Hepatocyte (in vitro differentiated cells): ENCODE measurements around the gene OSGEP. TPM values are rescaled to one million over a fixed set of nuclear protein-coding genes. Genes with fewer than 3 reads are reported as not detected.

Experiments
- DNase-seq: peaks from one replicate; pipeline ENCODE4 v3.0.0-alpha.2; 2016; ENCODE audit warnings: low spot score
- H2AFZ ChIP-seq: fragments of 200-600 bp; sonication (generic); 2 replicates; pipeline ENCODE4 v1.6.0; 2016; ENCODE audit warnings: antibody characterized with exemption, mild to moderate bottlenecking
- H3K27ac ChIP-seq: fragments of 200-600 bp; sonication (generic); 2 replicates; pipeline ENCODE4 v1.5.1; 2016; ENCODE audit warnings: mild to moderate bottlenecking
- H3K27me3 ChIP-seq: fragments of 200-600 bp; sonication (generic); 2 replicates; pipeline ENCODE4 v1.6.1; 2016
- H3K36me3 ChIP-seq: fragments of 200-600 bp; sonication (generic); replicated peaks from 2 replicates; pipeline ENCODE4 v1.5.1; 2016; ENCODE audit warnings: low read depth; ENCODE audit not compliant: insufficient read depth
- H3K4me1 ChIP-seq: fragments of 200-600 bp; sonication (generic); 2 replicates; pipeline ENCODE4 v1.5.1; 2016; ENCODE audit warnings: mild to moderate bottlenecking, moderate library complexity; ENCODE audit not compliant: insufficient read depth
- H3K4me2 ChIP-seq: fragments of 200-600 bp; sonication (generic); 2 replicates; pipeline ENCODE4 v1.6.0; 2016
- H3K4me3 ChIP-seq: fragments of 200-600 bp; sonication (generic); 2 replicates; pipeline ENCODE4 v1.5.1; 2016; ENCODE audit warnings: mild to moderate bottlenecking
- H3K79me2 ChIP-seq: fragments of 200-600 bp; sonication (generic); 2 replicates; pipeline ENCODE4 v1.6.0; 2017; ENCODE audit warnings: mild to moderate bottlenecking
- H3K9me2 ChIP-seq: fragments of 200-600 bp; sonication (generic); replicated peaks from 2 replicates; pipeline ENCODE4 v1.6.0; 2017; ENCODE audit warnings: mild to moderate bottlenecking; ENCODE audit not compliant: insufficient read depth
- H3K9me3 ChIP-seq: fragments of 200-600 bp; sonication (generic); 2 replicates; pipeline ENCODE4 v1.5.1; 2016; ENCODE audit warnings: low read depth, mild to moderate bottlenecking
- H4K20me1 ChIP-seq: fragments of 200-600 bp; sonication (generic); 2 replicates; pipeline ENCODE4 v1.6.0; 2016; ENCODE audit warnings: mild to moderate bottlenecking; ENCODE audit not compliant: insufficient read depth, poor library complexity, severe bottlenecking
- CTCF ChIP-seq: fragments of 200-600 bp; sonication (generic); IDR thresholded peaks from 2 replicates; pipeline ENCODE4 v1.5.1; 2016; ENCODE audit warnings: antibody characterized with exemption, mild to moderate bottlenecking; ENCODE audit not compliant: poor library complexity
- EZH2 ChIP-seq: fragments of 200-600 bp; sonication (generic); IDR thresholded peaks from 2 replicates; pipeline ENCODE4 v1.6.1; 2016; ENCODE audit warnings: antibody characterized with exemption, mild to moderate bottlenecking, borderline replicate concordance
- EZH2phosphoT487 ChIP-seq: fragments of 200-600 bp; sonication (generic); IDR thresholded peaks from one replicate; pipeline ENCODE4 v1.6.1; 2018; ENCODE audit warnings: antibody characterized with exemption, mild to moderate bottlenecking, low read depth, moderate library complexity; ENCODE audit not compliant: unreplicated experiment, severe bottlenecking
- WGBS: methylation state at CpG from one replicate; pipeline ENCODE4 v1.1.6; 2016; ENCODE audit warnings: low lambda C conversion rate; ENCODE audit errors: missing lambda C conversion rate; 5-methylcytosine and 5-hydroxymethylcytosine counted together
- polyA plus RNA-seq: library from polyadenylated mRNA; unstranded; fragments of >200 nt; fragmentation: Nextera tagmentation; extraction: Ambion mirVana; gene quantifications from 2 replicates; pipeline ENCODE4 v1.2.1, GENCODE V29; 2016
- small RNA-seq: library from RNA; depleted of rRNA; stranded (forward); fragments of <200 nt; gene quantifications from one replicate; pipeline ENCODE3, GENCODE V24; 2014
- total RNA-seq: library from RNA; depleted of rRNA; stranded (reverse); fragments of >200 nt; gene quantifications from 2 replicates; pipeline ENCODE4 v1.2.3, GENCODE V29; 2014

The OSGEP gene
- total and polyA plus RNA-seq, 2 experiments from 2014 or later = 36.2 to 60.1 TPM

- H3K4me1 ChIP-seq = no peaks in the 10 kb centered on the region
- no peak overlapping the region for H3K4me2 ChIP-seq
- H3K27ac ChIP-seq = no peak overlapping the region
- H3K79me2 ChIP-seq = no peaks in the 10 kb centered on the region
- H4K20me1 ChIP-seq = no peaks in the 10 kb centered on the region
- TF ChIP-seq EZH2phosphoT487 (no peak), CTCF (no peak), EZH2 (no peak)
- 88% methylated on average over 3 of the region's 3 CpGs for WGBS
- H3K36me3 ChIP-seq = no peaks in the 10 kb centered on the region
- no peaks in the 10 kb centered on the region for H3K27me3 ChIP-seq
- DNase-seq = no peak
- H3K4me3 ChIP-seq = no peak overlapping the region
- no peaks in the 10 kb centered on the region for H3K9me2 ChIP-seq
- H3K9me3 ChIP-seq = no peaks in the 10 kb centered on the region
- no peak overlapping the region for H2AFZ ChIP-seq
Observed at GRCh38 chr14:20397511-20397910, 57.1 kb downstream of the OSGEP start.

Small RNA genes lying within 50 kb of the gene (small RNA-seq; reads per million reads assigned to genes)
- gene RNA5SP382 = 0.22 reads per million

Other genes starting within 250 kb of the OSGEP start
- not detected in 2 replicates for gene OR11H6, start 231.1 kb downstream of the OSGEP start, total RNA-seq
- not detected in 2 replicates for gene OR11H6, start 231.1 kb downstream of the OSGEP start, polyA plus RNA-seq
- gene OR11H7, start 225.8 kb downstream of the OSGEP start, total RNA-seq = not detected in 2 replicates
- not detected in 2 replicates for gene OR11H7, start 225.8 kb downstream of the OSGEP start, polyA plus RNA-seq
- not detected in 2 replicates for gene OR11H4, start 215.5 kb downstream of the OSGEP start, total RNA-seq
- gene OR11H4, start 215.5 kb downstream of the OSGEP start, polyA plus RNA-seq = not detected in 2 replicates
- gene TTC5, start 148.9 kb downstream of the OSGEP start, total RNA-seq = 10.8 and 11.2 TPM in 2 replicates
- 13.0 and 17.4 TPM in 2 replicates for gene TTC5, start 148.9 kb downstream of the OSGEP start, polyA plus RNA-seq
- 84.8 and 88.5 TPM in 2 replicates for gene CCNB1IP1, start 121.5 kb downstream of the OSGEP start, total RNA-seq
- 21.0 and 21.3 TPM in 2 replicates for gene CCNB1IP1, start 121.5 kb downstream of the OSGEP start, polyA plus RNA-seq
- gene PARP2, start 111.2 kb downstream of the OSGEP start, total RNA-seq = 9.8 and 13.9 TPM in 2 replicates
- gene PARP2, start 111.2 kb downstream of the OSGEP start, polyA plus RNA-seq = 23.4 and 28.5 TPM in 2 replicates
- 24.4 and 29.4 TPM in 2 replicates for gene TEP1, start 41.3 kb downstream of the OSGEP start, total RNA-seq
- gene TEP1, start 41.3 kb downstream of the OSGEP start, polyA plus RNA-seq = 10.7 and 12.0 TPM in 2 replicates
- not detected in 2 replicates for gene KLHL33, start 18.6 kb downstream of the OSGEP start, total RNA-seq
- 0.05 and 0.19 TPM in 2 replicates for gene KLHL33, start 18.6 kb downstream of the OSGEP start, polyA plus RNA-seq
- gene APEX1, start 414 bp upstream of the OSGEP start, total RNA-seq = 56.5 and 84.2 TPM in 2 replicates
- 147 and 148 TPM in 2 replicates for gene APEX1, start 414 bp upstream of the OSGEP start, polyA plus RNA-seq
- 40.1 and 48.2 TPM in 2 replicates for gene PIP4P1, start 6.6 kb upstream of the OSGEP start, total RNA-seq
- 85.0 and 85.9 TPM in 2 replicates for gene PIP4P1, start 6.6 kb upstream of the OSGEP start, polyA plus RNA-seq
- 69.2 and 81.2 TPM in 2 replicates for gene PNP, start 14.6 kb upstream of the OSGEP start, total RNA-seq
- 51.0 and 60.4 TPM in 2 replicates for gene PNP, start 14.6 kb upstream of the OSGEP start, polyA plus RNA-seq
- gene RNASE10, start 50.7 kb upstream of the OSGEP start, total RNA-seq = not detected in 2 replicates
- gene RNASE10, start 50.7 kb upstream of the OSGEP start, polyA plus RNA-seq = 0.54 and 1.00 TPM in 2 replicates
- not detected in 2 replicates for gene RNASE9, start 106.2 kb upstream of the OSGEP start, total RNA-seq
- gene RNASE9, start 106.2 kb upstream of the OSGEP start, polyA plus RNA-seq = not detected in 2 replicates
- gene RNASE11, start 133.2 kb upstream of the OSGEP start, total RNA-seq = not detected in 2 replicates
- not detected in 2 replicates for gene RNASE11, start 133.2 kb upstream of the OSGEP start, polyA plus RNA-seq
- gene RNASE12, start 136.6 kb upstream of the OSGEP start, total RNA-seq = not detected in 2 replicates
- not detected in 2 replicates for gene RNASE12, start 136.6 kb upstream of the OSGEP start, polyA plus RNA-seq
- not detected in 2 replicates for gene OR6S1, start 186.9 kb upstream of the OSGEP start, total RNA-seq
- gene OR6S1, start 186.9 kb upstream of the OSGEP start, polyA plus RNA-seq = not detected in 2 replicates
- 76.8 and 96.2 TPM in 2 replicates for gene RNASE4, start 229.7 kb upstream of the OSGEP start, total RNA-seq
- gene RNASE4, start 229.7 kb upstream of the OSGEP start, polyA plus RNA-seq = 31.1 and 44.5 TPM in 2 replicates
- gene ANG, start 234.0 kb upstream of the OSGEP start, total RNA-seq = 72.6 and 79.1 TPM in 2 replicates
- gene ANG, start 234.0 kb upstream of the OSGEP start, polyA plus RNA-seq = 67.4 and 103 TPM in 2 replicates